Right lobe of liver (tissue), 4 donors: ENCODE measurements around the gene STK24.
A peak's percentile ranks its signal among the peaks of the same experiment; 100 is the strongest.

Experiments
- POLR2A ChIP-seq: fragments of 450-650 bp; IDR thresholded peaks from one replicate; pipeline ENCODE4 v1.6.1; 2017; ENCODE audit warnings: antibody characterized with exemption, mild to moderate bottlenecking
- TF ChIP-seq, protein P1 (sequence below), 4 donors: fragments of 200-600 bp in 3 of 4; fragments of 450-650 bp in 1 of 4; IDR thresholded peaks; one replicate each; pipeline versions ENCODE4 v1.5.1 to v1.8.0; 2016 to 2022; ENCODE audit warnings: antibody characterized with exemption in 4 of 4, mild to moderate bottlenecking in 2 of 4
- donor health status: DM: no; HTN: no; CAD: no.
- donor health status: DM: no; HTN: no; CAD: no.
- donor health status: DM: no; HTN: yes; CAD: no.

DNA sequence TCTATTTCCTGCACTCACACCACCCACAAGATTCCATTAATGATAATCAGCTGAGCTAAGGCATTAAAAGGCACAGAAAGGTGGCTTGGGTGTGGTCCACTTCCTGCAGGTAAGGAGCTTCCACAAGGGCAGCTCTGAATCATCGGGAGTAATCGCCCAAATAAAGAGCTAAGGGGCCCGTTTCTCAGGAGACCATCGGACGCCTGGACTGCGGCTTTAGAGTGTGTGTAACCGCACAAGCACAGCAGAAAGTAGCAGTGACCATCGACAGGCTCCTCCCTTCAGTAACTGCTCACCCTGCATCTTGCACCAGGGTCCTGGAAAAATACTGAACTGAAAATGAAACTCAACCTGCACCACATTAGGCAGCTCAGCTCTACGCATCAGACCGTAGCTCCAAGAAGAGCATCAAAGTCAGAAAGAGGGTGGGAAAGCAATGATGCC is 6.0 kb downstream of the STK24 start:
- TF ChIP-seq POLR2A = peak; percentile 37
- TF ChIP-seq, protein P1, sequence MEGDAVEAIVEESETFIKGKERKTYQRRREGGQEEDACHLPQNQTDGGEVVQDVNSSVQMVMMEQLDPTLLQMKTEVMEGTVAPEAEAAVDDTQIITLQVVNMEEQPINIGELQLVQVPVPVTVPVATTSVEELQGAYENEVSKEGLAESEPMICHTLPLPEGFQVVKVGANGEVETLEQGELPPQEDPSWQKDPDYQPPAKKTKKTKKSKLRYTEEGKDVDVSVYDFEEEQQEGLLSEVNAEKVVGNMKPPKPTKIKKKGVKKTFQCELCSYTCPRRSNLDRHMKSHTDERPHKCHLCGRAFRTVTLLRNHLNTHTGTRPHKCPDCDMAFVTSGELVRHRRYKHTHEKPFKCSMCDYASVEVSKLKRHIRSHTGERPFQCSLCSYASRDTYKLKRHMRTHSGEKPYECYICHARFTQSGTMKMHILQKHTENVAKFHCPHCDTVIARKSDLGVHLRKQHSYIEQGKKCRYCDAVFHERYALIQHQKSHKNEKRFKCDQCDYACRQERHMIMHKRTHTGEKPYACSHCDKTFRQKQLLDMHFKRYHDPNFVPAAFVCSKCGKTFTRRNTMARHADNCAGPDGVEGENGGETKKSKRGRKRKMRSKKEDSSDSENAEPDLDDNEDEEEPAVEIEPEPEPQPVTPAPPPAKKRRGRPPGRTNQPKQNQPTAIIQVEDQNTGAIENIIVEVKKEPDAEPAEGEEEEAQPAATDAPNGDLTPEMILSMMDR (IDR thresholded peaks at IDR 0.05) = no peak
